Heart left ventricle (tissue), 16 donors: ENCODE data around the gene CHST1. TPM values are rescaled to one million over a fixed set of nuclear protein-coding genes. Genes with fewer than 3 reads are reported as not detected.

Source experiments
- ATAC-seq, 4 donors: fragments of 200-7000 bp; cut with Tn5 transposase; one replicate each; pipeline ENCODE4 v1.9.1; 2020 to 2022; ENCODE audit warnings: moderate library complexity in 4 of 4, mild to moderate bottlenecking in 3 of 4, moderate number of reproducible peaks in 1 of 4
- DNase-seq, 5 donors: peaks; one replicate each; pipeline ENCODE4 v3.0.0-alpha.2; 2020
- H3K27ac ChIP-seq, 12 donors: fragments of 200-600 bp; sonication (generic) in 4 of 12; one replicate each; pipeline versions ENCODE4 v1.5.0 to v1.8.0; 2016 to 2022; ENCODE audit warnings: mild to moderate bottlenecking in 2 of 12
- H3K27me3 ChIP-seq, 9 donors: fragments of 200-600 bp; sonication (generic) in 2 of 9; one replicate each; pipeline versions ENCODE4 v1.5.1 to v1.8.0; 2016 to 2022; ENCODE audit warnings: mild to moderate bottlenecking in 3 of 9
- H3K36me3 ChIP-seq, 9 donors: fragments of 200-600 bp; sonication (generic) in 2 of 9; one replicate each; pipeline versions ENCODE4 v1.5.0 to v1.8.0; 2018 to 2022; ENCODE audit warnings: mild to moderate bottlenecking in 2 of 9
- H3K4me1 ChIP-seq, 12 donors: fragments of 200-600 bp; sonication (generic) in 4 of 12; one replicate each; pipeline versions ENCODE4 v1.5.0 to v1.8.0; 2016 to 2022; ENCODE audit warnings: mild to moderate bottlenecking in 3 of 12
- H3K4me3 ChIP-seq, 12 donors: fragments of 200-600 bp; sonication (generic) in 4 of 12; one replicate each; pipeline versions ENCODE4 v1.5.0 to v1.8.0; 2017 to 2022; ENCODE audit warnings: mild to moderate bottlenecking in 9 of 12, moderate library complexity in 4 of 12
- H3K9me3 ChIP-seq, 12 donors: fragments of 200-600 bp; sonication (generic) in 4 of 12; one replicate each; pipeline versions ENCODE4 v1.5.0 to v1.8.0; 2016 to 2022; ENCODE audit warnings: mild to moderate bottlenecking in 1 of 12
- POLR2A ChIP-seq, 2 donors: fragments of 450-650 bp; IDR thresholded peaks; one replicate each; pipeline ENCODE4 v1.6.1; 2017; ENCODE audit warnings: antibody characterized with exemption in 2 of 2, mild to moderate bottlenecking in 2 of 2, moderate library complexity in 2 of 2
- WGBS, 4 donors: extraction: QIAGEN DNeasy Blood & Tissue Kit in 2 of 4; methylation state at CpG; one replicate each; pipeline versions ENCODE4 v1.1.5 to v1.1.7; 2013 to 2018; 5-methylcytosine and 5-hydroxymethylcytosine counted together
- intact Hi-C, 10 donors: fragments of 100-400 bp; cut with DNase I; formaldehyde crosslinking; loops; one replicate each; pipeline versions ENCODE4 v1.11.1 to v1.14.2; 2022
- polyA plus RNA-seq, 2 donors: library from polyadenylated mRNA; stranded (reverse); fragments of 200-250 nt; gene quantifications; one replicate each; pipeline ENCODE4 v1.2.3, GENCODE V29; 2013
- total RNA-seq, 9 donors: library from RNA; depleted of rRNA in 2 of 9; stranded (reverse); fragments of >200 nt in 2 of 9; fragmentation: NEBNext Ultra II Directional in 3 of 9; extraction: Animal tissue kit (Norgen Biotek cat#: 25700) in 3 of 9; gene quantifications; one replicate each; pipeline versions ENCODE4 v1.1.0 to v1.2.4, GENCODE V29; 2016 to 2023
- TF ChIP-seq, protein P1 (sequence below), 12 donors: fragments of 200-600 bp; sonication (generic) in 4 of 12; IDR thresholded peaks; one replicate each; pipeline versions ENCODE4 v1.5.0 to v1.8.0; 2018 to 2022; ENCODE audit warnings: antibody characterized with exemption in 12 of 12, mild to moderate bottlenecking in 5 of 12
- donor health status: ischemic (EF 13 %, LVEDD 7.1; RV severe dilation, severe dysfunction).
- donor health status: healthy with polysubstance abuse.
- donor health status: DM: no; HTN: yes; CAD: no.
- donor health status: DM: no; HTN: no; CAD: no.
- donor health status: ischemic (EF 25% LVEDD 6.9; RV normal size, moderate dysfunction).
- donor health status: ischemic (EF 25% LVEDD 5.7; RV mildly dilated, moderate dysfunction).
- donor health status: healthy.
- donor health status: DM: yes; HTN: yes; CAD: no.
- donor health status: ischemic (EF 35%, LVEDD 5.7; RV mildly dilated, moderate dysfunction).
- donor health status: nonischemic (EF 11% LVEDD 7.7; RV severe dilation, severe dysfunction).
- donor health status: DM: yes; HTN: yes; CAD: no.
- donor health status: PGD.
- donor health status: ischemic (EF 29% LVEDD 5.4; RV normal size, mild dysfunction).
- donor health status: nonischemic (EF 23%, LVEDD 6.1; RV moderate dilation, normal function).

The CHST1 gene
- total and polyA plus RNA-seq, 11 donors: 0.59 to 6.5 (median 1.8) TPM

DNA sequence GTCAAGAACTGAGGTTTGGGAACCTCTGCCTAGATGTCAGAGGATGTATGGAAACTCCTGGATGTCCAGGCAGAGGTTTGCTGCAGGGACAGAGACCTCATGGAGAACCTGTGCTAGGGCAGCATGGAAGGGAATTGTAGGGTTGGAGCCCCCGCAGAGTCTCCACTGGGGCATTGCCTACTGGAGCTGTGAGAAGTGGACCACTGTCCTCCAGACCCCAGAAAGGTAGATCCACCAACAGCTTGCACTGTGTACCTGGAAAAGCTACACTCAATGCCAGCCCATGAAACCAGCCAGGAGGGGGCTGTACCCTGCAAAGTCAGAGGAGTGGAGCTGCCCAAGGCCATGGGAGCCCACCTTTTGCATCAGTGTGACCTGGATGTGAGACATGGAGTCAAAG lies 29.5 kb downstream of the CHST1 start:
- 91 to 100% (median 97%) methylated on average over 1 of the region's 1 CpG; no CpG with 5 or more reads in 1 of the 4 donors for WGBS, 4 donors
- DNase-seq: no peak
- Histone ChIP-seq H3K27me3 (no peaks in the 10 kb centered on the region), H3K27ac (no peak overlapping the region), H3K4me1 (no peaks in the 10 kb centered on the region), H3K36me3 (no peaks in the 10 kb centered on the region), H3K4me3 (no peak overlapping the region), H3K9me3 (peaks cover 0 to 24% (median 2%) of the 10 kb centered on the region in 12 donors)
- no peak for ATAC-seq
- TF ChIP-seq POLR2A (IDR thresholded peaks at IDR 0.05): no peak
- TF ChIP-seq, protein P1, sequence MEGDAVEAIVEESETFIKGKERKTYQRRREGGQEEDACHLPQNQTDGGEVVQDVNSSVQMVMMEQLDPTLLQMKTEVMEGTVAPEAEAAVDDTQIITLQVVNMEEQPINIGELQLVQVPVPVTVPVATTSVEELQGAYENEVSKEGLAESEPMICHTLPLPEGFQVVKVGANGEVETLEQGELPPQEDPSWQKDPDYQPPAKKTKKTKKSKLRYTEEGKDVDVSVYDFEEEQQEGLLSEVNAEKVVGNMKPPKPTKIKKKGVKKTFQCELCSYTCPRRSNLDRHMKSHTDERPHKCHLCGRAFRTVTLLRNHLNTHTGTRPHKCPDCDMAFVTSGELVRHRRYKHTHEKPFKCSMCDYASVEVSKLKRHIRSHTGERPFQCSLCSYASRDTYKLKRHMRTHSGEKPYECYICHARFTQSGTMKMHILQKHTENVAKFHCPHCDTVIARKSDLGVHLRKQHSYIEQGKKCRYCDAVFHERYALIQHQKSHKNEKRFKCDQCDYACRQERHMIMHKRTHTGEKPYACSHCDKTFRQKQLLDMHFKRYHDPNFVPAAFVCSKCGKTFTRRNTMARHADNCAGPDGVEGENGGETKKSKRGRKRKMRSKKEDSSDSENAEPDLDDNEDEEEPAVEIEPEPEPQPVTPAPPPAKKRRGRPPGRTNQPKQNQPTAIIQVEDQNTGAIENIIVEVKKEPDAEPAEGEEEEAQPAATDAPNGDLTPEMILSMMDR (IDR thresholded peaks at IDR 0.05): no peak
- intact Hi-C loops: no loop called here

DNA sequence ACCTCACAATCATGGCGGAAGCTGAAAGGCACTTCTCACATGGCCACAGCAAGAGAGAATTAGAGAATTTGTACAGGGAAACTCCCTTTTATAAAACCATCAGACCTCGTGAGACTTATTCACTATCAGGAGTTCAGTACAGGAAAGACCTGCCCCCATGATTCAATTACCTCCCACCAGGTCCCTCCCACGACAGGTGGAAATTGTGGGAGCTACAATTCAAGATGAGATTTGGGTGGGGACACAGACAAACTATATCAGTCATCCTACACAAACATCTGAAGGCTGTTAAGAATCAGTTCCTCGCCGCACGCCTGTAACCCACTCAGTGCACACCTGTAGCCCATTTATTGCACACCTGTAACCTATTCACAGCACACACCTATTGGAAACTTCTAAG lies 39.8 kb downstream of the CHST1 start:
- ATAC-seq (no peak), DNase-seq (no peak)
- H3K36me3 ChIP-seq: no peaks in the 10 kb centered on the region
- H3K27ac ChIP-seq: no peak overlapping the region
- peaks cover 0 to 10% (median 2%) of the 10 kb centered on the region in 12 donors for H3K9me3 ChIP-seq
- no peak overlapping the region for H3K4me3 ChIP-seq
- WGBS, 4 donors: 89 to 93% (median 90%) methylated on average over 6 of the region's 6 CpGs
- peaks cover 0 to 19% (median 0%) of the 10 kb centered on the region in 9 donors for H3K27me3 ChIP-seq
- no peaks in the 10 kb centered on the region for H3K4me1 ChIP-seq
- intact Hi-C loops: no loop called here
- no peak for TF ChIP-seq POLR2A (IDR thresholded peaks at IDR 0.05)
- TF ChIP-seq, protein P1 (IDR thresholded peaks at IDR 0.05): no peak

DNA sequence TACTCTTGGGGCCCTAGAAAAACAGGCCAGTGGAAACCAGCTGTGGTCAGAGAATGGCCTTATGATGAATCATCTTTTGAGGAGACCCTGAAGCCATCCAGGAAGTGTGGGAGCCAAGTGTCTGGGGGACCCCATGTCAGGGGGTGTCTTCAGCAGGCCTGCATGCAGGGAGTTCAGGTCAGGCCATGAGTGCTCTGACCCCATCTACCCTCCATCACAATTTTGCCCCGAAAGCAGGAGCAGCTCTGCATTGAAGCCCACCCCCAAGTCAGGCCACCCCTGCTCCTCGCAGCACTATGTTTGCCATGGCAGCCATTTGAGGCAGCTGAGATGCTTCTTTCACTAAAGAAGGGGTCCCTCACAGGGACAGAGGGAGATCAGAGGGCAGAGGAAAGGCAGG lies 41.3 kb downstream of the CHST1 start:
- Histone ChIP-seq H3K4me1 (no peaks in the 10 kb centered on the region), H3K4me3 (no peak overlapping the region), H3K27ac (no peak overlapping the region), H3K9me3 (peaks cover 0 to 16% (median 3%) of the 10 kb centered on the region in 12 donors), H3K36me3 (no peaks in the 10 kb centered on the region), H3K27me3 (peaks cover 0 to 19% (median 0%) of the 10 kb centered on the region in 9 donors)
- DNase-seq: no peak
- TF ChIP-seq, protein P1 (IDR thresholded peaks at IDR 0.05): no peak
- no peak for TF ChIP-seq POLR2A (IDR thresholded peaks at IDR 0.05)
- ATAC-seq: no peak
- 75 to 93% (median 91%) methylated on average over 2 of the region's 2 CpGs for WGBS, 4 donors
- intact Hi-C loops: no loop called here

DNA sequence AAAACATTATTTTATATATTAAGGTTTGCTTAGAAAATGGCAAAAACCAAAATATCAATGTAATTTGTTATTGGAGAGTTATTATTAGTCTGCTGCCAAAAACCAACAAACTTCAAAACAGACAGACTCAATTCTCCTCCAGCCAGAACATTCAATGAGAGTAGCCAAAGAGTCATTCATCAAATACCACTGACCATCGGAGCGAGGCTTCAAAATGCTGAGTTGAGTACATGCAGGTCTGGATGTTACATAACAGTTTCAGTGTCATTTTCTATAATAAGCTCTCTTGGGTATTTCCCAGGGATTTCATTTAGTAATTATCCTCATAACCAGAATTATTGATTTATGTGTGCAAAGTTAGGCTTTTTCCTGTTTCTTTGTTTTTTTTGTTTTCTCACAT lies 42.6 kb downstream of the CHST1 start:
- 35 to 58% (median 40%) methylated on average over 2 of the region's 2 CpGs for WGBS, 4 donors
- ATAC-seq (no peak), DNase-seq (no peak)
- no peak overlapping the region for H3K4me3 ChIP-seq
- no peaks in the 10 kb centered on the region for H3K36me3 ChIP-seq
- intact Hi-C loops: no loop called here
- peaks cover 0 to 16% (median 3%) of the 10 kb centered on the region in 12 donors for H3K9me3 ChIP-seq
- H3K4me1 ChIP-seq: peaks cover 0 to 6% (median 0%) of the 10 kb centered on the region in 12 donors
- H3K27ac ChIP-seq: no peak overlapping the region
- peaks cover 0 to 12% (median 0%) of the 10 kb centered on the region in 9 donors for H3K27me3 ChIP-seq
- TF ChIP-seq, protein P1 (IDR thresholded peaks at IDR 0.05): no peak
- no peak for TF ChIP-seq POLR2A (IDR thresholded peaks at IDR 0.05)
